SK-N-SH (cell line): Measurements from ENCODE around the gene FHOD3.

ENCODE experiments used
- ELF1 ChIP-seq: IDR thresholded peaks from 2 replicates; pipeline ENCODE4 v1.4.0; 2012
- FOXJ3 ChIP-seq: sonication (generic); formaldehyde crosslinking; IDR thresholded peaks from 2 replicates; pipeline ENCODE4 v1.5.1; 2020; ENCODE audit warnings: mild to moderate bottlenecking, missing genetic modification reagents
- GABPA ChIP-seq: IDR thresholded peaks from 2 replicates; pipeline ENCODE4 v1.4.0; 2012; ENCODE audit warnings: low read depth, mild to moderate bottlenecking
- GATA2 ChIP-seq: sonication (generic); formaldehyde crosslinking; IDR thresholded peaks from 2 replicates; pipeline ENCODE4 v1.5.0; 2020; ENCODE audit warnings: mild to moderate bottlenecking, missing genetic modification reagents
- POLR2AphosphoS5 ChIP-seq: IDR thresholded peaks from 2 replicates; pipeline ENCODE4 v1.6.1; 2012; ENCODE audit warnings: low read depth, low read length
- RAD21 ChIP-seq: IDR thresholded peaks from 2 replicates; pipeline ENCODE4 v1.6.1; 2012; ENCODE audit warnings: mild to moderate bottlenecking, low read length
- TF ChIP-seq, protein P1 (sequence below): fragments of 200-600 bp; sonication (generic); IDR thresholded peaks from 2 replicates; pipeline ENCODE4 v1.6.1; 2017; ENCODE audit warnings: antibody characterized with exemption, mild to moderate bottlenecking, moderate library complexity

DNA sequence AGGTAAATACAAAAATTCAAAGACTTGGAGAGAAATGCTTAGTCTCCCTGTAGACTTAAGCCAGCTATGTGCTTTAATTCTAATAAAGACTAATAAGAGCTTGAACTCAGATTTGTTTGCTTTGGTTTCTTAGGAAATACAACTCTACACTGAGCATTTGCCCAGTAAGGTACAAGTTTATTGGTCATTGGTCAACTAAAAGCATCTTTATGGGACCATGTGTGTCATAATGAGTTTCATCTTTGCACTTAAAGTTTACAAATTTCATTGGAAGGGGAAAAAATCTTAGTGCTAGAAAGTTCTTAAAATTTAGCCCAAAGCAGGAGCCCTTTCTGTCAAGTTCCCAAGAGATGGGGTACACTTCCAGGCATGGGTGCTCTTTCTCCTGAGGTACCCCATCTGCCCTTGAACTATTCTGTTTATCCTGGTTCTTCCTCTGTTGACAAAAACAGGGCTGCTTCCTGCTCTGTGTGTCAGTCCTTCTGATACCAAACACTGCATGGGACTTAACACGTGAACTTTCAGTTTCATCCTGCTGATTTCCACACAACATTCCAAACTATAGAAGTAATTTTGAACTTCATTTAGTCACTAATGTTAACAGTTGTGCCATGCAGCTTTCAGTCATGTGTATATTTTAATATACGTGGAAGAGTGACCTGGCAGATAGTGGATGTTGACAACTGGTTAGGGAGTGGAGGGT, 331.1 kb downstream of the FHOD3 start:
- TF ChIP-seq POLR2AphosphoS5 (no peak), GABPA (no peak), FOXJ3 (CRISPR knock-in tag) (no peak), ELF1 (no peak), RAD21 (no peak), GATA2 (CRISPR knock-in tag) (no peak)
- TF ChIP-seq, protein P1, sequence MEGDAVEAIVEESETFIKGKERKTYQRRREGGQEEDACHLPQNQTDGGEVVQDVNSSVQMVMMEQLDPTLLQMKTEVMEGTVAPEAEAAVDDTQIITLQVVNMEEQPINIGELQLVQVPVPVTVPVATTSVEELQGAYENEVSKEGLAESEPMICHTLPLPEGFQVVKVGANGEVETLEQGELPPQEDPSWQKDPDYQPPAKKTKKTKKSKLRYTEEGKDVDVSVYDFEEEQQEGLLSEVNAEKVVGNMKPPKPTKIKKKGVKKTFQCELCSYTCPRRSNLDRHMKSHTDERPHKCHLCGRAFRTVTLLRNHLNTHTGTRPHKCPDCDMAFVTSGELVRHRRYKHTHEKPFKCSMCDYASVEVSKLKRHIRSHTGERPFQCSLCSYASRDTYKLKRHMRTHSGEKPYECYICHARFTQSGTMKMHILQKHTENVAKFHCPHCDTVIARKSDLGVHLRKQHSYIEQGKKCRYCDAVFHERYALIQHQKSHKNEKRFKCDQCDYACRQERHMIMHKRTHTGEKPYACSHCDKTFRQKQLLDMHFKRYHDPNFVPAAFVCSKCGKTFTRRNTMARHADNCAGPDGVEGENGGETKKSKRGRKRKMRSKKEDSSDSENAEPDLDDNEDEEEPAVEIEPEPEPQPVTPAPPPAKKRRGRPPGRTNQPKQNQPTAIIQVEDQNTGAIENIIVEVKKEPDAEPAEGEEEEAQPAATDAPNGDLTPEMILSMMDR: no peak
